Tibial nerve (tissue), 4 donors: ENCODE data around the gene RASSF1.

Source experiments
- CTCF ChIP-seq, 5 experiments: fragments of 200-600 bp in 3 of 5; fragments of 450-650 bp in 2 of 5; sonication (generic) in 3 of 5; IDR thresholded peaks; one replicate each; pipeline ENCODE4 v1.5.1; 2016 to 2019; ENCODE audit warnings: antibody characterized with exemption in 5 of 5, mild to moderate bottlenecking in 3 of 5, moderate library complexity in 2 of 5
- EP300 ChIP-seq, 2 donors: sonication (generic); formaldehyde crosslinking; IDR thresholded peaks; one replicate each; pipeline ENCODE4 v1.6.1; 2017; ENCODE audit warnings: antibody characterized with exemption in 2 of 2, mild to moderate bottlenecking in 1 of 2
- POLR2A ChIP-seq, 2 donors: fragments of 450-650 bp; IDR thresholded peaks; one replicate each; pipeline ENCODE4 v1.6.1; 2017; ENCODE audit warnings: antibody characterized with exemption in 2 of 2, mild to moderate bottlenecking in 2 of 2, moderate library complexity in 2 of 2

GRCh38 chr3:50327129-50327528 lies 13.5 kb downstream of the RASSF1 start:
- no peak for TF ChIP-seq POLR2A (IDR thresholded peaks at IDR 0.05)
- no peak for TF ChIP-seq EP300 (IDR thresholded peaks at IDR 0.05)
- no peak for TF ChIP-seq CTCF (IDR thresholded peaks at IDR 0.05)
